Measurements from ENCODE around the gene ZNF620.
"Not testable (repeated sequence)": the region's sequence is repeated elsewhere in the genome, so short reads cannot be mapped to it uniquely, and the experiment has no call there.

Gene ZNF620

DNA sequence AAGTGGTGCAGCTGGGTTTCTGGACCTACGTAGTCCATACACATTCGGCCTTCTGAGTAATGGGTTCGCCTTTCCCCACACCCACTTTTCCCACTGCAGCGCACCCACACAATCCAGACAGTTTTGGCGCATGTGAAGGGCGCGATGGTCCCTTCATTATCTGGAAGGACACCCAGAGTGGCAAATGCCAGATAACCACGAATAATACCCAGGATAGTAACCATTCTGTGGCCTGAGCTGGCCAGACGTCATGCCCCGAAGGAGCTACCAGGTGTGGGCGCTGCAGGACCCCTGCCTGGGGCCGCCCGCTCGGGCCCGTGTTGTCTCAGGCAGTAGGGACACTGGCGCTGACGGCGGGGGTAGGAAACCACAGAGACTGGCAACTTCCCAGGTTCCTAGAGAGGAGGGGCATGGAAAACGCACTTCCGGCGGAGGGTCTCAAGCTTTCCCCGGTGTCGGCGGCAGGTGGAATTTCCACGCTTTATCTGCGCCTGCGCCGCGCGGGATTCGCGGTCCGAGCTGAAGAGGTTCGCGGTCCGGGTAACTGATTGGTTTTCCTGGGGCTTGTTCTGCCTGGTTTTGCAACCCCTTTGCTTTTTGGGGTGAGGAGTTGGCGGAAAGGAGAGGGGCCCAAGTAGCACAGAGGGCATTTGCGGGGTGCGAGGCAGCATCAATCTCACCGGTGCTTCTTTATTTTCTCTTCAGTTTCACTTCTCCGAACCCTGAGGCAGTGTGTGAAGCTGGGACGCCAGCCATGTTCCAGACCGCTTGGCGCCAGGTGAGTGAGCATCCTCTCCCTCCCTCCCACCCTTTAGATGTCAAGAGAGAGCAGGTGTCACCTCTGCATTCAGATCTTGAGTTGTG is at the start of gene ZNF620:
TSS of gene ZNF620 (plus strand) at position 441 of the 864 bp plus-strand sequence. CDS start at position 755, 314 bp downstream.
- peak within 1 kb of the TSS; percentile 83 for H3K27ac Mint-ChIP-seq
- DNase-seq (peak; percentile 67), ATAC-seq (peak; percentile 71)
- peak within 1 kb of the TSS; percentile 84 for H3K4me3 Mint-ChIP-seq
- peaks cover 9% of the 10 kb centered on the region for H3K36me3 Mint-ChIP-seq (ENCODE audit: low read depth)
- peaks cover 31% of the 10 kb centered on the region for H3K4me1 Mint-ChIP-seq
- H3K27me3 Mint-ChIP-seq = no peaks in the 10 kb centered on the region
- H3K9me3 Mint-ChIP-seq = no peaks in the 10 kb centered on the region

DNA sequence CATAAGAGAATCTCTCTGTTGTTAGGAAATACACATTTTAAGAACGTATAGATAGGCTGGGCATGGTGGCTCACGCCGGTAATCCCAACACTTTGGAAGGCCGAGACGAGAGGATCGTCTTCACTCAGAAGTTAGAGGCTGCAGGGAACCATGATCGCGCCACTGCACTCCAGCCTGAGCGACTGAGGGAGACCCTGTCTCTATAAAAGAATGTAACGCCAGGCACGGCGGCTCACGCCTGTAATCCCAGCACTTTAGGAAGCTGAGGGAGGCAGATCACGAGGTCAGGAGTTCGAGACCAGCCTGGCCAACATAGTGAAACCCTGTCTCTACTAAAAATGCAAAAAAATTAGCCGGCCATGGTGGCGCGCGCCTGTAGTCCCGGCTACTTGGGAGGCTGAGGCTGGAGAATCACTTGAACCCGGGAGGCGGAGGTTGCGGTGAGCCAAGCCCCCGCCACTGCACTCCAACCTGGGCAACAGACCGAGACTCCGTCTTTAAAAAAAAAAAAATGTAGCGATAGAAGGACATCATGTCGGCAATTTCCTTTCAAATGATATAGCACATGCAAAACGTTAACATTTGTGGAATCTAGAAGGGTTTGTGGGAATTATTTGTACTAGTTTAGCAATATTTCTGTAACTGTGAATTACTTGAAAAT is 49.4 kb upstream of the ZNF620 start:
- no peaks in the 10 kb centered on the region for H3K9me3 Mint-ChIP-seq
- ATAC-seq = no peak
- H3K27me3 Mint-ChIP-seq = peaks cover 2% of the 10 kb centered on the region
- H3K36me3 Mint-ChIP-seq (ENCODE audit: low read depth) = peaks cover 39% of the 10 kb centered on the region
- DNase-seq = no peak
- H3K4me3 Mint-ChIP-seq = peak overlapping the region; percentile 98
- peak overlapping the region; percentile 99 for H3K27ac Mint-ChIP-seq
- peaks cover 69% of the 10 kb centered on the region for H3K4me1 Mint-ChIP-seq

- Mint-ChIP-seq H3K9me3 (no peaks in the 10 kb centered on the region), H3K4me1 (peaks cover 71% of the 10 kb centered on the region), H3K36me3 (ENCODE audit: low read depth) (peaks cover 46% of the 10 kb centered on the region), H3K4me3 (peak within 1 kb of the TSS; percentile 98), H3K27me3 (peaks cover 2% of the 10 kb centered on the region), H3K27ac (peak within 1 kb of the TSS; percentile 99)
- ATAC-seq = peak; percentile 77
- DNase-seq = peak; percentile 94
Measured at GRCh38 chr3:40456940-40457823, 48.7 kb upstream of the ZNF620 start, which contains the start of gene RPL14. Gene RPL14 (plus strand): TSS chr3:40457339. CDS start chr3:40457472, 133 bp downstream.

- peak overlapping the region; percentile 94 for H3K27ac Mint-ChIP-seq
- ATAC-seq (no peak), DNase-seq (no peak)
- peaks cover 65% of the 10 kb centered on the region for H3K4me1 Mint-ChIP-seq
- H3K27me3 Mint-ChIP-seq = peaks cover 2% of the 10 kb centered on the region
- peaks cover 56% of the 10 kb centered on the region for H3K36me3 Mint-ChIP-seq (ENCODE audit: low read depth)
- H3K9me3 Mint-ChIP-seq = no peaks in the 10 kb centered on the region
- H3K4me3 Mint-ChIP-seq = peak overlapping the region; percentile 98
Measured at GRCh38 chr3:40458473-40458872, 47.4 kb upstream of the ZNF620 start.

DNA sequence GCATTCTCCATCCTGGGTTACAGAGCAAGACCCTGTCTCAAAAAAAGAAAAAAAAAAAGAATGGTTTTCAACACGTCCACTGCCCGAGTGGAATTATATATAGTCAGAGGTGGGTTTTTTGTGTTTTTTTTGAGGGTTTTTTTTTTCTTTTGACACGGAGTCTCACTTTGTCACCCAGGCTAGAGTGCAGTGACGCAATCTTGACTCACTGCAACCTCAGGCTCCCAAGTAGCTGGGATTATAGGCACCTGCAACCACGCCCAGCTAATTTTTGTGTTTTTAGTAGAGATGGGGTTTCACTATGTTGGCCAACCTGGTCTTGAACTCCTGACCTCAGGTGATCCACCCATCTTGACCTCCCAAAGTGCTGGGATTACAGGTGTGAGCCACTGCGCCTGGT is 45.4 kb upstream of the ZNF620 start:
- not testable (repeated sequence) for DNase-seq, H3K9me3 Mint-ChIP-seq, ATAC-seq, H3K27me3 Mint-ChIP-seq
- Mint-ChIP-seq H3K27ac (peak overlapping the region; percentile 78), H3K4me1 (peaks cover 64% of the 10 kb centered on the region), H3K4me3 (peak overlapping the region; percentile 98), H3K36me3 (ENCODE audit: low read depth) (peaks cover 73% of the 10 kb centered on the region)

GRCh38 chr3:40461161-40461560 is 44.7 kb upstream of the ZNF620 start:
- Mint-ChIP-seq H3K27me3 (peaks cover 2% of the 10 kb centered on the region), H3K4me3 (peak overlapping the region; percentile 35), H3K27ac (peak overlapping the region; percentile 74), H3K4me1 (peaks cover 59% of the 10 kb centered on the region), H3K36me3 (ENCODE audit: low read depth) (peaks cover 76% of the 10 kb centered on the region), H3K9me3 (no peaks in the 10 kb centered on the region)
- ATAC-seq = no peak
- DNase-seq = no peak

DNA sequence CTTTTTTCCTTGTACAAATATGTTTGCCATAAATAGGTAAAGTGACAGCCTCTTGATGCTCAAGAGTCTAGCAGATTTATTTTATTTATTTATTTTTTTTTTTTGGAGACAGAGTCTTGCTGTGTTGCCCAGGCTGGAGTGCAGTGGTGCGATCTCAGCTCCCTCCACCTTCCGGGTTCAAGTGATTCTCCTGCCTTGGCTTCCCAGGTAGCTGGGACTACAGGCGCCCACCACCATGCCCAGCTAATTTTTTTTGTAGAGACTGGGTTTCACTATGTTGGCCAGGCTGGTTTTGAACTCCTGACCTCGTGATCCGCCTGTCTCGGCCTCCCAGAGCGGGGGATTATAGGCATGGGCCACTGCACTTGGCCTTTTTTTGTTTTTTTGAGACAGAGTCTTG is 43.0 kb upstream of the ZNF620 start:
- not testable (repeated sequence) for ATAC-seq, H3K9me3 Mint-ChIP-seq, DNase-seq, H3K4me3 Mint-ChIP-seq, H3K27me3 Mint-ChIP-seq
- H3K36me3 Mint-ChIP-seq (ENCODE audit: low read depth) = peaks cover 76% of the 10 kb centered on the region
- peaks cover 51% of the 10 kb centered on the region for H3K4me1 Mint-ChIP-seq
- H3K27ac Mint-ChIP-seq = peak overlapping the region; percentile 39

DNA sequence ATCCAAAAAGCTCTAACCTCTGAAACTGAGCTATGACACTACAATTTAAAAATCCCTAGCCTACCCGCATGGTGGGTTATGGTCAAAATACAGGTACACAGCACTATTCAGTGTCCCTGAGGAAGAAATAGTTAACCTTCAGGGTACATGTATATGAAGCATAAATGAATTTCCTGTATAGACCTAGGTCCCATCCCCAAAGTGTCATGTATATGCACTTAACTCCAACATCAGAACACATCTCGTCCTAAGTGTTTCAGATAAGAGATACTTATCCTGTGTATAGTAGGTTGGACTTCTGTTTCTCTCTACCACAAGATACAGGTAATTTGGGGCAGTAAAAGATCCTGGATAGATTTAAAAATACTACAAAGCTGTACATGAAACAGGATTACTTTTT is 42.3 kb upstream of the ZNF620 start:
- Mint-ChIP-seq H3K4me3 (no peak overlapping the region), H3K27ac (no peak overlapping the region), H3K36me3 (ENCODE audit: low read depth) (peaks cover 69% of the 10 kb centered on the region), H3K27me3 (no peaks in the 10 kb centered on the region), H3K4me1 (peaks cover 44% of the 10 kb centered on the region), H3K9me3 (no peaks in the 10 kb centered on the region)
- ATAC-seq = no peak
- DNase-seq = no peak

DNA sequence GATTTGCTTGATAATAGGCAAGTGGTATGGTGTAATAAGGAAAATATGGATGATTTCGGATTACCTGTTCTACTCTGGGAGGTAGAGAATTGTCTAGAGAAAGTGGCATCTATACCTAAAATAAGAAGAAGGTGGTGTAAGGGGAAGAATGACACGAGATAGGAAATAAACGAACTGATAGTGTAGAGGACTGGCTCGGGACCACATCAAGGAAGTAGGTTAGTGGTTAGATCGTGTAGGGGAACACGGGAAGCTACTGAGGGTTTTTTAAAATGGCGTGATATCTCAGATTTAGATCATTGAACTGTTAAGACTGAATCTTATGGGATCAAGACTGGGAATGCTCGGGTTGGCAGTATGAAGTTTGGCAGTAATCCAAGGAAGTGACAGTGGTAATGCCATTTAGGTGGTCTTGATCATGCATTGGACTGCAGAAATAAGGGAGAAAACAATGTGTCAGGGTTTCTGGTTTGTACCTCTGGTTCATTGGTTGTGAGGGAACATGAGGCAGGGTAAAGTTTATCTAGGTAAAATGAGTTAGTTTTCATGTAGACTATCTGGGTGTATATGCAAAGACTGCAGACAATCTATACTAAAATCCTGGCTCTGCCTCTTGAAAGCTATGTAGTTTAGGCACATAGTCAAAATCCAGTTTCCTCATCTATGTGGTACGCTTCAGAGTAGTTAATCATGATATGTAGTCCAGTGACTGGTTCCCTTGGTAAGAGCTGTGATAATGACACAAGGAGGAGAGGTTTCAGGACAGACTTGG is 41.3 kb upstream of the ZNF620 start:
- Mint-ChIP-seq H3K9me3 (no peaks in the 10 kb centered on the region), H3K27me3 (no peaks in the 10 kb centered on the region), H3K27ac (peak overlapping the region; percentile 79), H3K4me1 (peaks cover 35% of the 10 kb centered on the region), H3K36me3 (ENCODE audit: low read depth) (peaks cover 59% of the 10 kb centered on the region), H3K4me3 (peak overlapping the region; percentile 22)
- peak; percentile 59 for ATAC-seq
- no peak for DNase-seq

DNA sequence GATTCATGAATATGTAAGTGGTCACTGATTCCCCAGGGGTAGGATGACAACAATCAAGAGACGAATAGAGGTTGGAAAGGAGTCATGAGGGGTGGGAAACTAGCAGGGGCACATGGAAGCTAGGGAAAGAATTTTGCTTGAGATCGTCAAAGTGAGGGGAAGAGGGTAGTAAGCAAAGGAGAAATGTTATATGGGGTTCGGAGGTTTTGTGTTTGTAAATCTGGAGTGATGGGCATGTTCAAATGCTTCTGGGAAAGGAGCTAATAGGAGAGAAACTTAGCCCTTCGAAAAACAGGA is 40.8 kb upstream of the ZNF620 start:
- H3K36me3 Mint-ChIP-seq (ENCODE audit: low read depth) = peaks cover 54% of the 10 kb centered on the region
- H3K27ac Mint-ChIP-seq = peak overlapping the region; percentile 67
- H3K9me3 Mint-ChIP-seq = no peaks in the 10 kb centered on the region
- peaks cover 29% of the 10 kb centered on the region for H3K4me1 Mint-ChIP-seq
- ATAC-seq = no peak
- no peak for DNase-seq
- H3K27me3 Mint-ChIP-seq = no peaks in the 10 kb centered on the region
- H3K4me3 Mint-ChIP-seq = no peak overlapping the region

GRCh38 chr3:40465456-40465855 is 40.4 kb upstream of the ZNF620 start:
- peak overlapping the region; percentile 67 for H3K27ac Mint-ChIP-seq
- no peak overlapping the region for H3K4me3 Mint-ChIP-seq

DNA sequence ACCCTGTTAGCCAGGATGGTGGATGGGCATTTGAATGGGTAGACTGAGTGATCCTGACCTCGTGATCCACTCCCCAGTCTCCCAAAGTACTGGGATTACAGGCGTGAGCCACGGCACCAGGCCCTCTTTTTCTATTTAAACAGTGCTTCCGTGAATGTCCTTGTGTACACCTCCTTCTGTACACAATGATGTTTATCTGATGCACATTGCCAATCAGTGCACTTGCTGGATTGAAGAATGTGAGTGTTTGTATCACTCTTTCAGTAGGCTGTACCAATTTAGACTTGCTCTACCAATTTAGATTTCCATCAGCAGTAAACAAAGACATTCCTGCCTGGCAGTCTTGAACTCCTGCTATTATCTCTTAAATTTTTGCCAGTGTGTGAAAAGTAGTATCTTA is 37.8 kb upstream of the ZNF620 start:
- no peak overlapping the region for H3K27ac Mint-ChIP-seq

More at GRCh38 chr3:40465456-40465855, 40.4 kb upstream of the ZNF620 start:
- Mint-ChIP-seq H3K9me3 (no peaks in the 10 kb centered on the region), H3K4me1 (peaks cover 26% of the 10 kb centered on the region), H3K36me3 (ENCODE audit: low read depth) (peaks cover 50% of the 10 kb centered on the region), H3K27me3 (no peaks in the 10 kb centered on the region)
- no peak for DNase-seq
- ATAC-seq = no peak

DNA sequence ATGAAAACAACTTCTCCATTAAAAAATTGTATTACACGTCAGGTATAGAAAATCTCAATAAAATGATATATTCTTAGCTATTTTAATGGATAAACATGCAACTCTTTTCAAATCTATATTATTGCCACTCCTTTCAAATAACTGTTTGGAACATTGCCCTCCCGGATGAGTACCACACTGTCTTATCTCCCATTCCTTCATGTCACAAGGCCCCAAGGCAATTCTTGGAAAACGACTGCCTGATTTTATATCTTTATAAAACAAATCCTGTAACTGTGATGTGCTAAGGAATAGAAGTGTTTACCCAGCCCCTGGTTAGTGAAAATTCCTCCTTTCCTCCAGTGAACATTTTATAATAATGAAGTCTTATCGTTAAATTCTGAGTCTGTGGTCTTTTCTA is 35.1 kb upstream of the ZNF620 start:
- no peak overlapping the region for H3K4me3 Mint-ChIP-seq
- ATAC-seq = no peak
- peaks cover 10% of the 10 kb centered on the region for H3K36me3 Mint-ChIP-seq (ENCODE audit: low read depth)
- no peaks in the 10 kb centered on the region for H3K4me1 Mint-ChIP-seq
- DNase-seq = no peak
- no peak overlapping the region for H3K27ac Mint-ChIP-seq
- H3K27me3 Mint-ChIP-seq = no peaks in the 10 kb centered on the region
- no peaks in the 10 kb centered on the region for H3K9me3 Mint-ChIP-seq

More for the DNA sequence above, 37.8 kb upstream of the ZNF620 start:
- Mint-ChIP-seq H3K27me3 (no peaks in the 10 kb centered on the region), H3K9me3 (no peaks in the 10 kb centered on the region), H3K4me3 (no peak overlapping the region), H3K36me3 (ENCODE audit: low read depth) (peaks cover 32% of the 10 kb centered on the region), H3K4me1 (peaks cover 13% of the 10 kb centered on the region)
- no peak for DNase-seq
- ATAC-seq = no peak

All from activated naive CD8-positive, alpha-beta T cell treated with anti-CD3 and anti-CD28 coated beads, Interleukin-2, amount 50 U/mL, for 24 hours (primary cell).